Dermis blood vessel endothelial cell (primary cell): ENCODE results near the gene PDCD6IP. TPM values are rescaled to one million over a fixed set of nuclear protein-coding genes. Genes with fewer than 3 reads are reported as not detected.
"Not testable (repeated sequence)": the region's sequence is repeated elsewhere in the genome, so short reads cannot be mapped to it uniquely, and the experiment has no call there.

ENCODE experiments used
- DNase-seq: peaks from one replicate; pipeline ENCODE4 v3.0.0; 2010
- total RNA-seq: library from RNA; depleted of rRNA; stranded (reverse); fragments of >200 nt; gene quantifications from 2 replicates; pipeline ENCODE4 v1.2.3, GENCODE V29; 2014

Gene PDCD6IP
- 325 and 401 TPM in 2 replicates for total RNA-seq

- peak; percentile 95 for DNase-seq
Measured at GRCh38 chr3:33798418-33799201, at the start of gene PDCD6IP. PDCD6IP (plus strand) TSS chr3:33798630; CDS start chr3:33798729, 99 bp downstream.

- no peak for DNase-seq
Measured at GRCh38 chr3:33749546-33750210, 48.8 kb upstream of the PDCD6IP start.

- no peak for DNase-seq
Measured at GRCh38 chr3:33750211-33750548, 48.2 kb upstream of the PDCD6IP start.

- no peak for DNase-seq
Measured at GRCh38 chr3:33751336-33751735, 47.1 kb upstream of the PDCD6IP start.

- DNase-seq, result not testable (repeated sequence)
Measured at GRCh38 chr3:33754391-33754790, 44.0 kb upstream of the PDCD6IP start.

- DNase-seq, result no peak
Measured at GRCh38 chr3:33758281-33758680, 40.1 kb upstream of the PDCD6IP start.

GRCh38 chr3:33758864-33759263 lies 39.6 kb upstream of the PDCD6IP start:
- no peak for DNase-seq

GRCh38 chr3:33768578-33769330 lies 29.7 kb upstream of the PDCD6IP start:
- DNase-seq, result no peak

- DNase-seq, result no peak
Measured at GRCh38 chr3:33773637-33774036, 24.8 kb upstream of the PDCD6IP start.

- DNase-seq, result no peak
Measured at GRCh38 chr3:33775363-33775762, 23.1 kb upstream of the PDCD6IP start.

GRCh38 chr3:33777996-33778395 lies 20.4 kb upstream of the PDCD6IP start:
- DNase-seq, result no peak

GRCh38 chr3:33779751-33780150 lies 18.7 kb upstream of the PDCD6IP start:
- no peak for DNase-seq

- DNase-seq, result not testable (repeated sequence)
Measured at GRCh38 chr3:33781413-33781812, 17.0 kb upstream of the PDCD6IP start.

- DNase-seq, result no peak
Measured at GRCh38 chr3:33786565-33787327, 11.7 kb upstream of the PDCD6IP start.

- DNase-seq, result peak; percentile 82
Measured at GRCh38 chr3:33787328-33788009, 11.0 kb upstream of the PDCD6IP start.

- DNase-seq, result no peak
Measured at GRCh38 chr3:33789183-33789954, 9.1 kb upstream of the PDCD6IP start.

- no peak for DNase-seq
Measured at GRCh38 chr3:33790091-33790490, 8.3 kb upstream of the PDCD6IP start.

- no peak for DNase-seq
Measured at GRCh38 chr3:33791477-33792166, 6.8 kb upstream of the PDCD6IP start.

- no peak for DNase-seq
Measured at GRCh38 chr3:33792167-33792892, 6.1 kb upstream of the PDCD6IP start.

- no peak for DNase-seq
Measured at GRCh38 chr3:33795131-33795530, 3.3 kb upstream of the PDCD6IP start.
